ENCODE results near the gene TBC1D1. TPM values are rescaled to one million over a fixed set of nuclear protein-coding genes. Genes with fewer than 3 reads are reported as not detected.
"Not testable (repeated sequence)": the region's sequence is repeated elsewhere in the genome, so short reads cannot be mapped to it uniquely, and the experiment has no call there.

TBC1D1 gene
- polyA plus RNA-seq, 1 donor from 2014 or later: 23.2 TPM

DNA sequence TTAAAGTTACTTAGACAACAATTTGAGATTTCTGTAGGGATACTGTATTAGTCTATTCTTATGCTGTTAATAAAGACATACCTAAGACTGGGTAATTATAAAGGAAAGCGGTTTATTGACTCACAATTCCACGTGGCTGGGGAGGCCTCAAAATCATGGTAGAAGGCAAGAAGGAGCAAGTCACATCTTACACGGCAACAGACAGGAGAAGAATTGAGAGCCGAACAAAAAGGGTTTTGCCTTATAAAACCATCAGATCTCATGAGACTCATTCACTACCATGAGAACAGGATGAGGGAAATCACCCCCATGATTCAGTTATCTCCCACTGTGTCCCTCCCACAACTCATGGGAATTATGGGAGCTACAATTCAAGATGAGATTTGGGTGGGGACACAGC lies 80.3 kb downstream of the TBC1D1 start:
- H3K9me2 ChIP-seq (ENCODE audit: insufficient read depth, low read length): no peaks in the 10 kb centered on the region
- no peaks in the 10 kb centered on the region for H3F3A ChIP-seq (ENCODE audit: insufficient read depth, low read length, poor library complexity, severe bottlenecking)
- H3K9ac ChIP-seq (ENCODE audit: low read length): no peak overlapping the region
- H3K79me2 ChIP-seq (replicated peaks; ENCODE audit: insufficient read depth, low read length): no peaks in the 10 kb centered on the region
- H3K27me3 ChIP-seq (ENCODE audit: insufficient read depth, low read depth, low read length): no peaks in the 10 kb centered on the region
- no peaks in the 10 kb centered on the region for H4K20me1 ChIP-seq (ENCODE audit: insufficient read depth)
- H3K4me2 ChIP-seq (ENCODE audit: low read length): no peak overlapping the region
- TF ChIP-seq EZH2 (IDR thresholded peaks at IDR 0.05; ENCODE audit: borderline replicate concordance, insufficient read depth, low read length, poor library complexity, severe bottlenecking) (no peak), MXI1 (conservative IDR thresholded peaks at IDR 0.05; ENCODE audit: poor library complexity, severe bottlenecking) (no peak)
- H3K27ac ChIP-seq (ENCODE audit: low read length): no peak overlapping the region
- H3K9me3 ChIP-seq (ENCODE audit: low read length): no peaks in the 10 kb centered on the region
- H3K4me3 ChIP-seq (ENCODE audit: low read length): no peak overlapping the region
- H2AFZ ChIP-seq (ENCODE audit: low read depth, low read length): no peak overlapping the region
- H3K36me3 ChIP-seq (ENCODE audit: insufficient read depth, low read length): no peaks in the 10 kb centered on the region

DNA sequence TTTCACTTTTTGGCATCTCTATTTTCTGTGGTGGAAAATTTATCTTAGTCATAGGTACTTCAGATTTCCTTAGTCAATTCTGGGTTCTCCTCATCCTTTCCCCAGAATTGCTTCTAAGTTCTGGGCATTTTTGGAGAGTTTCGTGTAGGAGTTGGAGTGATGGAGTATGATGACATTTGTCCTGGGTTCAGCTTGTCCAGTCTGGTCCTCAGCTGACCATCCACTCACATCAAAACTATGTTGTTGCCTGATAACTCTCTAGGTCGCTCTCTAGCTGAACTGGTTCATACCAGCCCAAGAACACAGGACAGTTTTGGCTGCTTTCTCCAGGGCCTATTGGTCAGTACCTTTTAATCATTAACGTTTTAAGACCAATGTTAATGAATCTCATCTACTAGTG lies 82.6 kb downstream of the TBC1D1 start:
- no peaks in the 10 kb centered on the region for H3F3A ChIP-seq (ENCODE audit: insufficient read depth, low read length, poor library complexity, severe bottlenecking)
- no peaks in the 10 kb centered on the region for H3K27me3 ChIP-seq (ENCODE audit: insufficient read depth, low read depth, low read length)
- no peaks in the 10 kb centered on the region for H3K79me2 ChIP-seq (replicated peaks; ENCODE audit: insufficient read depth, low read length)
- no peaks in the 10 kb centered on the region for H3K9me3 ChIP-seq (ENCODE audit: low read length)
- no peaks in the 10 kb centered on the region for H3K36me3 ChIP-seq (ENCODE audit: insufficient read depth, low read length)
- no peak overlapping the region for H3K4me2 ChIP-seq (ENCODE audit: low read length)
- no peak for TF ChIP-seq TAF1 (IDR thresholded peaks at IDR 0.05; ENCODE audit: low read depth)
- TF ChIP-seq EP300 (conservative IDR thresholded peaks at IDR 0.05; ENCODE audit: poor library complexity, severe bottlenecking): no peak
- no peak overlapping the region for H3K27ac ChIP-seq (ENCODE audit: low read length)
- no peaks in the 10 kb centered on the region for H3K9me2 ChIP-seq (ENCODE audit: insufficient read depth, low read length)
- H2AFZ ChIP-seq (ENCODE audit: low read depth, low read length): no peak overlapping the region
- no peak overlapping the region for H3K4me3 ChIP-seq (ENCODE audit: low read length)
- H3K9ac ChIP-seq (ENCODE audit: low read length): no peak overlapping the region
- H4K20me1 ChIP-seq (ENCODE audit: insufficient read depth): no peaks in the 10 kb centered on the region

GRCh38 chr4:37975321-37975822 lies 84.5 kb downstream of the TBC1D1 start:
- not testable (repeated sequence) for H3K9me2 ChIP-seq (ENCODE audit: insufficient read depth, low read length); H3F3A ChIP-seq (ENCODE audit: insufficient read depth, low read length, poor library complexity, severe bottlenecking); H3K36me3 ChIP-seq (ENCODE audit: insufficient read depth, low read length); H4K20me1 ChIP-seq (ENCODE audit: insufficient read depth); H3K4me2 ChIP-seq (ENCODE audit: low read length); H3K9ac ChIP-seq (ENCODE audit: low read length); H2AFZ ChIP-seq (ENCODE audit: low read depth, low read length); H3K4me3 ChIP-seq (ENCODE audit: low read length); H3K9me3 ChIP-seq (ENCODE audit: low read length); H3K79me2 ChIP-seq (replicated peaks; ENCODE audit: insufficient read depth, low read length); H3K27ac ChIP-seq (ENCODE audit: low read length); H3K27me3 ChIP-seq (ENCODE audit: insufficient read depth, low read depth, low read length)

- Histone ChIP-seq H3K9ac (ENCODE audit: low read length) (no peak overlapping the region), H3K27ac (ENCODE audit: low read length) (no peak overlapping the region), H2AFZ (ENCODE audit: low read depth, low read length) (no peak overlapping the region)
These were observed 85.6 kb downstream of the TBC1D1 start for GRCh38 chr4:37976507-37976906.

More at GRCh38 chr4:37976507-37976906, 85.6 kb downstream of the TBC1D1 start:
- Histone ChIP-seq H4K20me1 (ENCODE audit: insufficient read depth) (no peaks in the 10 kb centered on the region), H3K4me3 (ENCODE audit: low read length) (peak overlapping the region; percentile 60), H3K9me3 (ENCODE audit: low read length) (no peaks in the 10 kb centered on the region), H3K36me3 (ENCODE audit: insufficient read depth, low read length) (no peaks in the 10 kb centered on the region), H3F3A (ENCODE audit: insufficient read depth, low read length, poor library complexity, severe bottlenecking) (no peaks in the 10 kb centered on the region), H3K4me2 (ENCODE audit: low read length) (no peak overlapping the region), H3K27me3 (ENCODE audit: insufficient read depth, low read depth, low read length) (no peaks in the 10 kb centered on the region), H3K9me2 (ENCODE audit: insufficient read depth, low read length) (no peaks in the 10 kb centered on the region), H3K79me2 (replicated peaks; ENCODE audit: insufficient read depth, low read length) (peaks cover 2% of the 10 kb centered on the region)
- TF ChIP-seq SMC3 (conservative IDR thresholded peaks at IDR 0.05; ENCODE audit: poor library complexity): no peak
- TF ChIP-seq POLR2AphosphoS5 (IDR thresholded peaks at IDR 0.05): no peak
- no peak for TF ChIP-seq TAF1 (IDR thresholded peaks at IDR 0.05; ENCODE audit: low read depth)
- TF ChIP-seq EZH2 (IDR thresholded peaks at IDR 0.05; ENCODE audit: borderline replicate concordance, insufficient read depth, low read length, poor library complexity, severe bottlenecking): no peak
- no peak for TF ChIP-seq REST (IDR thresholded peaks at IDR 0.05; ENCODE audit: borderline replicate concordance)
- TF ChIP-seq EP300 (conservative IDR thresholded peaks at IDR 0.05; ENCODE audit: poor library complexity, severe bottlenecking): no peak
- TF ChIP-seq MXI1 (conservative IDR thresholded peaks at IDR 0.05; ENCODE audit: poor library complexity, severe bottlenecking): no peak
- TF ChIP-seq RAD21 (conservative IDR thresholded peaks at IDR 0.05): no peak
- no peak for TF ChIP-seq CTCF (IDR thresholded peaks at IDR 0.05; ENCODE audit: poor library complexity, severe bottlenecking)

Measured in neural cell (in vitro differentiated cells).